HG03108 (cell line): ENCODE measurements around the gene ACAA1.
A peak's percentile ranks its signal among the peaks of the same experiment; 100 is the strongest.

ENCODE experiments used
- ATAC-seq: cut with Tn5 transposase; IDR thresholded peaks from one replicate; pipeline ENCODE4 v1.9.1; 2021; ENCODE audit warnings: moderate library complexity; ENCODE audit not compliant: unreplicated experiment

Gene ACAA1

GRCh38 chr3:38119821-38120692 is 16.9 kb downstream of the ACAA1 start:
- ATAC-seq: no peak

DNA sequence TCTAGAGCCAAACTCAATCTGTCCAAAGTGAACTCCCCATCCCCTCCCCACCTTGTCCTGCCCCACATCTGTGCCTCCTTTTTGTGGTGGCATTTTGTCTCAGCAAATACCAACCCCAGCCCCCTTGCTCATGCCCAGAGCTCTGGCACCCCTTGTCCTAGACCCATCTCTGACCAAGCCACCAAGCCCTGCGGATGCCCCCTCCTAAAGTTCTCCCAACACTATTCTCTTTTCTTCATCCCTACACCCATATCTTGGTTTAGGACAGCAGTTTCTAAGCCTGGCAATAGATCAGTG is 17.7 kb downstream of the ACAA1 start:
- ATAC-seq: no peak

- ATAC-seq: no peak
Measured at GRCh38 chr3:38118421-38119247, 18.3 kb downstream of the ACAA1 start.

DNA sequence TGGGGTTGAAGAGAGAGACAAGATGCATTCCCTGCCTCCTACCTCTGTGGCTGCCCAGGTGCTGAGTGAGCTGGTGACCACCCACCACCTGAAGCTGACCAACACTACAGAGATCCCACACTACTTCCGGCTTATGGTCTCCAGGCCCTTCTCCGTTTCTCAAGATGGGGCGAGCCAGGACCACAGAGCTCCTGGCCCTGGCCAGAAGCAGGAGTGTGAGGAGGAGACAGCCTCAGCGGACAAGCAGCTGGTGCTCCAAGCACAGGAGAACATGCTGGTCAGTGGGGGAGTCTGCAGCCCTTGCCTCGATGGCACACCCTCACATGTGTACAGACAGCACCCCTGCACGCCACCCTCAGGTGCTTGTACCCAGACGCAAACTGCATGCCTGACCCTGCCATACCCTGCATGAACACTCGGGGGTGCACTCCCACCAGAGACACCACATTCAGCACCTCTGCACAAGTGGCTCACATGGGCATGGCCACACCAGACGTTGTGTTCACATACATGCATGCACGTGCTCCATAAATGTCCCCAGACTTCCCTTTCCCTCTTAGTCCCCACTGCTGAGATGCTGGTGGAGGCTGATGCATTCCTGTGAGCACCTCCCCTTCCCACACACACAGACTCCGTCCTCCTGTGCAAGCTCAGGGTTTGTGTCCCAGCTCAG is 19.0 kb downstream of the ACAA1 start:
- ATAC-seq: peak; percentile 71

GRCh38 chr3:38117163-38117716 is 19.7 kb downstream of the ACAA1 start:
- no peak for ATAC-seq

- no peak for ATAC-seq
Measured at GRCh38 chr3:38116471-38117162, 20.3 kb downstream of the ACAA1 start.

DNA sequence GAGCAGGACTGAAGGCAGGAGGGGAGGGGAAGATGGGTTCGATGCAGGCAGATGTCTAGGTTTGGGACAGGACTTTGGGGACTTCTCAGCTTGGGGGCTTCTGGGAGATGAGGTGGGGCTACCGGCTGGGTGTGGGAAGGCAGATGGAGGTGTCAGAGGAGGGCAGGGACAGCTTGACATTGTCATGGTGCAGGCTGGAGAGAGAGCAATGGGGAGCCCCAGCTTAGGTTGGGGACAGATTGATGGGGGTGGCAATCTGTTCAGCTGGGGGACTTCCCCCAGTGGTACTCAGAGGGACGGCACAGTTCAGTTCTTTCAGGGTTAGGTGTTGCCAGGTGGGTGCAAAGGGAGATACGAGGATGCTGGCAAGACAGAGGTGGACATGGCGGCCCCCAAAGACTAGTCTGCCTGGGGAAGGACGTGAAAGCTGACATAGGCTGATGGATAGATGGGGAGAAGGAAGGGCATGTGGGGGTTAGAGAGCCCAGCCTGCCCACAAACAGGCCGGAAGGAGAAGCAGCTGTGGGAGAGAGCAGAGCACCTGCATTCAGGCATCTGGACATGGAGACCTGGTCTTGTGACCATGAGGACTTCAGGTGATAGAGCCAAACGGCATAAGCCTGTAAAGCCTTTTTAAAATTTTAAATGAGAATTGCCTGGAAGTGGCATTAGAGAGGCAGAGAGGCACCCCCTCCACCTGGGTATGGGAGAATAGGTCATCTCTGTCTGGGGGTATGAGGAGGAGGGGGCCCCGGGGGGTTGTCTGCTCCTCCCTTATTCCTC is 21.1 kb downstream of the ACAA1 start:
- ATAC-seq: no peak

GRCh38 chr3:38114875-38115644 is 21.9 kb downstream of the ACAA1 start:
- ATAC-seq: no peak

- no peak for ATAC-seq
Measured at GRCh38 chr3:38114052-38114874, 22.7 kb downstream of the ACAA1 start.

DNA sequence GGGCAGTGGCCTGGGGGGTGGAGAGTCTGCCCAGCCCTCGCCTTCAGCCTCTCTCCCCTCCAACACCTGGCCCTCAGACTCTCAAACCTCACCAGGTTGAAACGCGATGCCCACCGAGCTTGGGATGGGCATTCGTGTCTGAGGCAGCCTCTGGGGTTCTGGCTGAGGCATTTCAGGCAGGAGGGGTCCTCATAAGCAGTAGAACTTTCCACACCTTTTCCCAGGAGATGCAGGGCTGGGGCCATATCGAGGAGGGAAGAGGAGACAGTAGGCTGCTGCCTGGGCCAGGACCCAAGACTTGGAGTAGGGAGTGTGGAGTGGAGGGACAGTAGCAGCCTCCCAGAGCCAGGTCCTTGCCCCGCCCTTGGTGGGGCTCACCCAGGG is 24.6 kb downstream of the ACAA1 start:
- no peak for ATAC-seq

- ATAC-seq: no peak
Measured at GRCh38 chr3:38111696-38112377, 25.1 kb downstream of the ACAA1 start.

GRCh38 chr3:38111201-38111600 is 25.7 kb downstream of the ACAA1 start:
- no peak for ATAC-seq

DNA sequence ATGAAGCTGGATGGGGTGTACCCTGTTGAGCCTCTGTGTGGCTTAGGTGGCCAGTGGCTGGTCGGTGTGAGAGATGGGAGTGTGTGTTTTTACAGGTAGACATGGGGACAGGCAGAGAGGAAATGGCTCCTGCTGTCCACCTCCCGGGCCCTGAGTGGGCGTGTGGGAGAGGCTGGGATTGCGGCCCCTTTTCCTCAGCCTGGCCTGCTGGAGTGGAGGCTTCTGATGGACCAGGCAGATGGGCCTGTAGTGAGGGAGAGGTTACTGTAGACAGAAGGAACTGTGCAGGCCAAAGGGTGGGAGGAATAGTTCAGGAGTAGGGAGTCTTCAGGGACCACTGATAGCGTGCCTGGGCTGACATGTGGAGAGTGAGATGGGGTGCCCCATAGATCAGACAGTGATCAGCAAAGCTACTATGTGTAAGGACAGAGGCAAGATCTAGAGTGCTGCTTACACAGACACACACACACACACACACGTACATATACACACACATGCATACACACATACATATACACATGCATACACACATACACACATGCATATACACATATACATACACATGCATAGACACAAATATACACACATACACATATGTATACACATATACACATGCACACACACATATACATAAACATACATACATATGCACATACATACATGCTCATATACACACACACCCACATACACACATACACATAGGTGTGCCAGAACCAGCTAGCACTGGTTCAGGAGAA is 26.4 kb downstream of the ACAA1 start:
- ATAC-seq: no peak

DNA sequence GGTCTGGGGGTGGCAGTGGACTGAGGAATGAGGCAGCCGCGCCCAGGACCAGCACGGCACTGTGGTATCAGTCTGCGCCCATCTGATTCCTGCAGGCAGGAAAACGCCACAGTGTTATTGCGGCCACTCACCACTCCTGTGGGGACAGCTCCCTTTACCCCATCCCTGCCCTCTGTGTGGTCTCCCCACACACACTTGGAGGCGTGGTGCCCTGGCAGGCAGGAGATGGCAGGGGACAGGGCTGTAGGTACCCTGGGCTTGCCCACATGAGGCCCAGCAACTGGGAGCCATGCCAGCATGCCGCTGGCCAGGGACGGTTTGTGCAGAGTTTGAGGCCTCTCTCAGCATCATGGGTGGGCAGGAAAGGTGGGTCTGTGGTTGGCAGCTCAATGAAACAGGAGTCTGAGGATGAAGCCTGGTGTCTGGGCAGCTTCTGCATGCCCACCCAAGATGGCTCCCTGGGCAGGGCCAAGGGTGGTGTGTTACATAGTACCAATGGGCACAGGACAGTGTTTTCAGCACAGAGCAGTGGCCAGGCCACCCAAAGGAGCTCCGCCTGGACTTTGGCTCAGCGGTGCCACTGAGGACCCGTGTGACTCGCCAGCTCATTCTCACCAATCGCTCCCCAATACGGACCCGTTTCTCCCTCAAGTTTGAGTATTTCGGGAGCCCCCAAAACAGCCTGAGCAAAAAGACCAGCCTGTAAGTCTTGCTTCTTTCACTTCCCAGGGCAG is 27.2 kb downstream of the ACAA1 start:
- no peak for ATAC-seq

DNA sequence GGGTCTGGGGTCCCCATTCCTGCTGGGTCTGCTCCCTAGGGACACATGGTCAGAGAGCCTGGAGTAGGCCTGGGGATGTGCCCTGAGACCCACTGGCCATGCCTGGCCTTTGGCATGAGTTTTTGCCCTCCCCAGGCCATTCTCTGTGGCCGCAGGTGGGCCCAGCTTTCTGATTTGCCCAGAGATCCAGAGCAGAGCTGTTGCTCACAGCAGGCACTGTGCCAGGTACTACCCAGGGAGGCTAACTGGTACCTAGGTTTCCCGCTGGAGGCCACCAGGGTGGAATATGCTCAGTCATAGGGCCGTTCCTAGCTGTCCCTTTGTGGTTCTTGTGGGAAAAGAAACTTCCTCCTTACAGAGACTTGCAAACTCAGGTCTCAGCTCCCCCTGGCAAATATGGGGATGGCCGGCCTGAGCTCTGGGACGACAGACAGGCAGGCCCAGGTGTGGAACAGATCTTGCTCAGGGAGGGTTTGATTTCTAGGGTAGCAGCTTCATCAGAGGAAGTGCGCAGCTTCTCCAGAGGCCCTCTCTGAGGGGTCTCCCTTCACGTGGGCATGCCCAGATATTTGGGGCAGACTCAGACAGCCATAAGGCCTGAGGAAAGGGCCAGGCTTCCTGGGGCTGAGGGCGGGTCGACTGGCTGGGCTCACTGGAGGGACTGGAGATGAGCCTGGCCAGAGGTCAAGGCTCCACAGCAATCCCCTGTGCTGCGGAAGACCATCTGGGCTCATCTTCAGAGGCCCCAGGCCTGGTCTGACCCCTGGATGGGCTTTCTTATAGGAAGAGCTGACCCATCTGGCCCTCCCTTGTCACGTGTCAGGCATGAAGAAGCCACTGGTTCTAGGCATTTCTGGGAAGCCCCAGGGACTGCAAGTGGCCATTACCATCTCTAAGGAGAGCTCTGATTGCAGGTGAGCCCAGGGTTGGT is 28.0 kb downstream of the ACAA1 start:
- no peak for ATAC-seq
